SIG-M5 treated with dmso at 0.1 percent for 504 hours (cell line): ENCODE data around the gene NTM.

ENCODE experiments used
- DNase-seq: peaks from one replicate; lab custom pipeline; 2025; ENCODE audit not compliant: unreplicated experiment; lab: John Stamatoyannopoulos, UW

NTM gene

DNA sequence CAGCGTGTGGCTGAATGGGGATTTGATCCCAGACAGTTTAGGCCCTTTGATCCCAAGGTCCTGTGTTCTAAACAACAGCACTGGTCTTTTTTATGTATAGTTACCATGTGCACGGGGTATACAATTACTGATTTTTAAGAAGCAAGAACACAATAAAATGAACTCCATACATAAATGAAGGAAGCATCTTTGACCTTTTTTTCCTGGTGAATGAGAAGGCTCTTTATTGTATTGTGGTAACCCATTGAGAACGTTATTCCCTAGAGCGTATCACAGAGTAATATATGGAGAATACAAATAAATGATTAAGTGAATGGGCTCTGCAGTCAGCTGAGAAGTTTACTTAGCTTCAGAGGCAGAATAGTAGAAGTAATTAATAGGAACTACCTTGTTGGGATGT, 563.6 kb downstream of the NTM start:
- no peak for DNase-seq

DNA sequence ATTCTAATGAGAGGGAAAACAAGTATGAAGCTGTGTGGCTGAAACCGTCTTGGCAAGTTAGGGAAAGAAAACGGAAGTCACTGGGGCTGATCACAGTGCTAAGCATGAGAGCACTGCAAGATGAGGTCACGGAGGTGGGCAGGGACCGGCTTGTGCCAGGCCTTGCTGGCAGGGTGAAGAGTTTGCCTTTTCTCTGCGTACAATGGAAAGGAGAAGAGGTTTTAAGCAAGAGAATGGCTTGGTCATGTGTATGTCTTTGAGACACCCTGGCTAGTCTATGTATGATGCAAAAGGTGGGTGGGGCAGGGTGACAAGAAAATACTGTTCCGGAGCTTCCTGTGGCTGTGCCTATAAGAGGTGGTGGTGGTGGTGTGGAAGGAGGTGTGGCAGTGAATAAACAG, 567.9 kb downstream of the NTM start:
- no peak for DNase-seq

DNA sequence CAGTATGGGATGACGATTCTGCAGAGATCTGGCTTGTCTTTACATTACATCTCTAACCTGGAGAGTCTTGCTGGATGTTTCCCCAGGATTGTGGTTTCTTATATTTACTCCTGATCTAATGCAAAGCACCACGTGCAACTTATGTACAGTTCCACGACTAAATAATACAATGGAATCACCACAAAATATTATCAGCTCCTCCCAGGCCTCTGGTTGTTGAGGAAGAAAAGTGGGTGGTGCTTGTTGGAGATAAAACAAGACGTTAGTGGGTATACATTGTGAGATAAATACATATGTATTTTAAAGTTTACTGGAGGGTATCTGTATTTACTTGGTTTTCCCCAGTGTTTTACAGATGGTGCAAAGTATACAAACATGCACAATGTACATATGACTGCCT, 569.7 kb downstream of the NTM start:
- no peak for DNase-seq

DNA sequence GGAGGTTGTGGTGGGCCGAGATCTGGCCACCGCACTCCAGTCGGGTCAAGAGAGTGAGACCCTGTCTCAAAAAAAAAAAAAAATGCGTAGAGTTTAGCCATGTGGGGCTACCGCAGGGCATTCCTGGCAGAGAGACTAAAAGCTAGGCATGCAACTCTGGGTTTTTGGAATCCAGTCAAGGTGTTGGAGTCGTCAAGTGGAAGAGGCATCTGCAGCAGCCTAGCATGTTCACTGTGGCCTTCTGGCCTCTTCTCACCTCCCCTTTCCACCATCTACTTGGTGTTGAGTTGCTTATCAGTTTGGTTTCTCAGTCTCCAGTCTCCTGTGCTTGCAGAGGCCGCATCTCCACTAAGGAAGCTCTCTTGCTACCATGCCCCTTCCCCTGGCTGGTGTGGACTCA, 572.5 kb downstream of the NTM start:
- no peak for DNase-seq

DNA sequence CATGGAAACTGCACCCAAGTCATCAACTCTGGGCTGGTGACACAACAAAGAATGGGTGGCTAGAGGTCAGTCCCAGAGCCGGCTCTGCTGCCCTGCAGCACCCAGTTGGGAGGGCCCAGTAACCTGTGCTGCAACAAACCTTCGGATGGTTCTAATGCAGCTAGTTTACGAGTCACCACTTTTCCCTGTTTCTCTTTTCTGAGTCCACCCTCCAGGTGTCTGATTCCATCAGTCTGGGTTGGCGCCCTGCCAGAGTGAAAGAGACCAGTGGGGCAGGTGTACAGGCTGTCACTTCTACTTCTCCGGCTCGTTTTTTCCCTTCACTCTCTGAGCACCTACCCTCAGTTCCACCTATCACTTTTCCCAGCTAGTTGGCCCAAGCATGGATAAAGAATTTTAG, 572.9 kb downstream of the NTM start:
- no peak for DNase-seq

DNA sequence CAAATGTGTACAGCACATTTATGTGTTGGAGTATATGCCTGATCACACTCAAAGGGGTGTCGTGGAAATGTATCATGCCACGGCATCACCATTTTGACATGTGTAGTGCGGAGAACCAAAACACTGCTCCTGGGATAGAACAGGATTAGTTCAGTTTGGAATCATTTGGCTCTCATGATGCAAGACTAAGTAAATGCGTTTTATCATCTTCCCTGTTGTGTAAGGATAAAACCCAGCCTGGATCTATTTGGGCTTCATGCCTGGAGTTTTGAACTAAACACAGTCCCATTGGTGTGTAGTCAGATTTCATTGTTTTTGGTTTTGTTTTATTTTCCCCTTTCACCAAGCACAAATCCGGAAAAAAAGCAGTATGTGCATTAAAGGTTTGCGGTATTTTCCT, 574.3 kb downstream of the NTM start:
- no peak for DNase-seq

DNA sequence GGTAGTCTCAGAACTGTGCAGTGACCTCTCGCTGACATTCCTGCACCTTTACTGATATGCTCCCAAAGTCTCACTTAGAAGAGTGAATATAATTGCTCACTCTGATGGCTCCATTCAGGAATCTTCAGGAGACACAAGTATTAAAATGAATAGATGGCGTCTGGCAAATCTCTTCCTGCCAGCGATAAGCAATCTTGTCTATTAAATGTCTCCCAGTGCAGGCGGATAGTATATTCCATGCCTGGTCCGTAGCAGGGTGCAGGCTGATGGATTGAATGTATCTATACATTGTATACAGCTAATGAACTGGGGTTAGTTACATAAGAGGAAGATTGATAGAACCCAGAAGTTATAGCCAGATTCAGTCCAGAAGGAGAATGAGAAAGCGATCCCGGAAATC, 575.3 kb downstream of the NTM start:
- DNase-seq = no peak

DNA sequence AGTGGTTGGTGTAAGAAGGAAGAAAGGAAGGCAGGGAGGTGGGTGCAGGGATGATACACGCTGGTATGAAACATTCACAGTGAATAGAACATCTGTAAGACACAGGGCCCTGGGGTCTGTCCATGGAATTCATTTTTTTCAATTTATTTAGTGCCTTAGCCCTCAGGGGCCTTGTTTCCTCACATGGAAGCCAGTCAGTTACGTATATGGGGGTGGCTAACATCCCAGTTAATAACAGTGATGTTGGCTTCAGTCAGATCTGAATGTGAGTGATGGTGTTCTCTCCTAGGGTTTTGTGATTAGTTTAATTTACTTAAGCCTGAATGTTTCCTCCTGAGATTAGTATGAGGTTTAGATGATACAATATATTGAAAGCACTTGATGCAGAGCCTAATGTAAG, 577.1 kb downstream of the NTM start:
- no peak for DNase-seq

DNA sequence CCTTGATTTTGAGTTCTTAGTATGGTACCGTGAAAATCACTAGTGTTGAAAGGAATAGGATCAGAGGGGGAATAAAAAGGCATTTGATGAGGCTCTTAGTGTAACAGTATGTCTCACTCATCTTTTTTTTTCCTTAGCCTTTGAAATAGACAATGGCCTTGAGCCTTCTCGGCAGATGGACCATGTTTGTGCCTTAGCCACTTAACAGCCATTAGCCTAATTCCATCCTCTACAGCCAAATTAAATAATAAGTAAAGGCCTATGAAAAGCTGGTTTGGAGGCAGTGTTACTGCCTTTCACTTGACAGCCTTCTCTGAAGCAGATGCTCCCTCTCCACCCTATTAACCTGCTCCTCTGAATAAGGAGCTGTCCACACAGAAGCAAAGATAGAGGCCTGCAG, 580.7 kb downstream of the NTM start:
- no peak for DNase-seq

DNA sequence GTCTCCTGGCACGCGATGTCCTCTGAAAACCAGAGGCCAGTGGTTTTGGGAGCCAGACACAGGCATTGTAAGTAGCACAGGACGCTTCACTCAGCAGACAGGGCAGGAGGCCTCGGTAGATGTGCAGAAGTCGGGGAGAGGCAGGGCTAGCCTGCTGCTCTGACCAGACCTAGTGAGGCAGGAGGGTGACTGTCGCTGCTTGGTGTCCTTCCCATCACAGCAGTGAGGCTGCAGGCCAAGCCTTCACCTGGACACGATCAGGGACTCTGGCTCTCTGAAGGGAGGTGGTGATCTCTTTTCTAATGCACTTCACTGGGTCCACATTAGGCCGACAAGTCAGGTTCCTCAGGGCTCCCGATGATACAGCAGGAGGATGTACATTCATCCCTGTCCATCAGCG, 583.7 kb downstream of the NTM start:
- no peak for DNase-seq

DNA sequence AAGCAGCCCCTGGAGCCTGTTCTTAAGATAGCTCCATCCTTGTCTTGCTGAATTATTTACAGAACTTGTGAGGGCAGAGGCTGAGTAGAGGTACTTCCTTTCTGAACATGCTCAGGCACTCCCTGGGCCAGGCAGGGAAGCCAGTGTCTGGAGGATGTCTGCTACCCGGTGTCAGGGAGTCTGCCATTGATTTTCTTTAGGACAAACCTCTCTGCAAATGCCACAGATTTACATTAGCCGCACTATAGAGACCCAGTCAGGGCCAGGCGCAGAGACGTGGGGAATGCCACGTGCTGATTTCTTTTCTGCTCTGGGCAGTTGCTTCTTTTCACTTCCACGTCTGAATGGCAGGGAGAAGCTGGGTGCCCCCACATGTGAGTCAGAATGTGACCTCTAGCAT, 585.5 kb downstream of the NTM start:
- no peak for DNase-seq

DNA sequence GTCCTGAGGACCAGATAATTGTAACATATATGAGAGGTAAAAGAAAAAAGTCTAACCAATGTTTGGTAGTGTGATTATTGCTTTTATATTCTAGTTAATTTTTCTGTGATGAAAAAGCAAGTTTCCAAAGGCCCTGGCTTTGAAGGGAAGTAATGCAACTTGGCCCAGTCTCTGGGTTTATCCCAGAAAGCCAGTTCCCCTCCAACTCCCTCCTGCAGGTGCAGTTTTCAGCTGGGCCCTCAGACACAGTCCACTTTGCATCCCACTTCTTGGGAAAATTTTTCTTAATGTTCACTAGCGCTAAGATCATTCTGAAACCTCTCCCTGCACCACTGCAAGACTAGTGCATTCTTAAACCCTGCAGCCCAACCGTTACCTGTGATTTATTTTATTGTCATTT, 586.8 kb downstream of the NTM start:
- DNase-seq = no peak

DNA sequence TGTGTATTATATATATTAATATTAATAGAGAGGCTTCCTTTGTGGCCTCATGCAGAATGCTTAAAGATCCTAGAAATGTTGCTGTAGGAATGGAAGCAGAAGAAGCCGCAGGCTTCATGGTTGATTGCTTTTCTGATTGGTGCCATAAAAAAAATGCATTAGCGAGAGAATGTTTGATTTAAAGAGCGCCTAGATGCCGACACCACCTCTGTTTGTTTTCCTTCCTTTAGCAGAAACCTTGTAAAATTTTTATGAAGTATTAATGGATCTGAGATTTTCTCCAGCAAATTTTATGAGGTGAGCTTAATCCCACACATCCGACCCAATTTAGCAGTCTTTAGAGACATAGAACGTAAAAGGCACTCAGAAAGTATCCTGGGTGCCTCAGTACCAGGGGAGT, 587.5 kb downstream of the NTM start:
- DNase-seq = no peak

DNA sequence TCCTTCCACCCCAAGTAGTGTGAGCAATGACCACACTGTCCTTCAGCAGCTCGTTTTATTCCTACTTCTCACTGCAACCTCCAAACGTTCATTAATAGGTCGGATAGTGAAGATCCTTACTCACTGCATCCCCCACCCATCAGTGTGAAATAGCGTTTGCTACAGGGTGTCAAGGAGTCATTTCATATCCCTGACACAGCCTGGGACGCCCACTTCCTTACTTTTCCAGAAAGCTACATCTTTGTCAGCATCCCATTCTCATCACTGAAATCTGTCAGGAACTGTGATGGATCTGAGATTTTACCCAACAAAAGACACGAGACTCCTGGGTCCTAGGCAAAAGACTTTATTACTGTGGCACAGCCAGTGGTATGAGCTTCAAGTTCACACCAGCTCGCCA, 592.4 kb downstream of the NTM start:
- DNase-seq = no peak

DNA sequence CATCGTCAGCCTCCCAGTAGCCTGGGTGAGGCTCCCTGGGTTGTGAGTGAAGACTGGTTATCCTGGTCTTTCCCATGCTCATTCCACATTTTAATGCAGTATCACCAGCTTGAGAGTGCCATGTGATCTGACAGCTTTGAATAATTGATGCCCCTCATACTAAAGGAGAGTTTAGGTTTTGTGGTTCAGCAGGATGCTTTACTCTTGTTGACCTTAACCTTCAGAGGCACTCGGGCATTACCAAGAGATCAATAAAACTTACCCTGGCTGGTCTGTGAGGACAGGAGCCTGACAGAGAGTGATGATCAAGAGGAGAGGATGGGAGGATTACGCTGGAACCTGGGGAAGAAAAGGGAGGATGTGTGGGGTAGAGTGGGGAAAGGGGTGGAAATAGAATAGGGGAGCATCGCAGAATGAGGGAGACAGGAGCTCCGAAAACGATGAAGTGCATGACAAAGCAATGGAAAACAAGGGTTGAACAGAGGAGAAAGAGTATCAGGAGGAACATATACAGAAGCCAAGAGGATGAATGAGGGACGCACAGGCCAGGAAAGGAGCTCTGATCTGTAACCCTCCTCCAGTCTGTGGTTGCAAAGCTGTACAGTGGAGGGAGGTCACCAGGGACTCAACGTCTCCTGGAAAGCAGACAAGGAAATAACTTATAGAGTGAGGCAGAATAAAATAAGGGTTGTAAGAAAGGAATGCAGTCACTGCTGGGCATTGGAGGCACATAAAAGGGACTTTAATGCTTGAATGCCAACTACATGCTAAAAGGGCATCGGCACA, 594.5 kb downstream of the NTM start:
- DNase-seq = no peak

DNA sequence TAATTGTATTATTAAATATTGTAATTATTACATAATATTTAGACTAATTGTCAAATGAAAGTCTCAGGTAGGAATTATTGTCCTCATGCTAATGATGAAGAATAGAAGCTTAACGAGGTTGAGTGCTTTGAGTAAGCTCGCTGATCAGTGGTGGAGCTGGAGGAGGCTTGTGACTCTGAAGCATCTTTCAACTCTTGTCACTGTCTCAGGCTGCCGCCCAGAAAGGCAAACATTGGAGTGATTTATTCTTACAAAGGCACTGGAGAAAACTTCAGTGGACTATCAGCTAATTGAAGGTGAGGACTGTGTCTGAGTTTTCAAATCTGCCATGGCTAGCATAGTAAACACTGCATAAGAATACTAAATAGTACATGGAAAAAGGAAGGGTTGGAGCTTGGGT, 595.1 kb downstream of the NTM start:
- DNase-seq = no peak

DNA sequence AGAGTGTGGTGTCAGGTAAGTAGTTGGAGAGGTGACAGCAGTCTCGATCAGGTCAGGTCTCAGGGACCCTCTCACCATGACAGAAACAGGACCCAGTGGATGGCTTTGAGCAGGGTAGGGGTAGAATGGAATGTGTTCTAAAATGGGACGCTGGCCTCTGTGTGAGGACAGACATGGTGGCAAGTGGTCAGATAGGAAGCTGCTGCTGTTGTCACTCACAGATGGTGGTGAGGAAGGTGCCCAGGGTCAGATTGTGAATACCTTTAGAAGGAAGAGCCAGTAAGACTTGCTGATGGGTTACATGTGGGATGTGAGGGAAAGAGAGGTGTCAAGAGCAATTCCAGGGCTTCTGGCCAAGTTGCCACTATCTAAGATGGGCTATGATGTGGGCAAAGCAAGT, 596.3 kb downstream of the NTM start:
- DNase-seq = no peak

DNA sequence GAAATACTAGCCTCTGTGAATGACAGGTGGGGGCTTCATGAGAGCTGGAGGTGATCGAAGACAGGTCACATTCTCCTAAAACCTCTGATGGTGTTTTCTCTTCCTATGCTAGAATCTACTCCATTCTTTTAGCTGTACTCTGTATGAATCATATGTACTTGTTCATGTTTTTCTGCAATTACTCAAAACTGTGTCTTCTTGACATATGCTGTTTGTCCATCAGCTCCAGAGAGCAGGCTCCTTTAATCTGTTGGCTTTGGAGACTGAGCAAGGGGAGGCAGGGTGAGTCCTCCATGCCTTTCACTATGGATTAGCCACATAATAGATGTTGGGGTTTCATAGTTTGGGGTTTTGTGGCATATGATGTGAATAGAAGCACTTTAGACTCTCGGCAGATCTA, 598.8 kb downstream of the NTM start:
- no peak for DNase-seq

DNA sequence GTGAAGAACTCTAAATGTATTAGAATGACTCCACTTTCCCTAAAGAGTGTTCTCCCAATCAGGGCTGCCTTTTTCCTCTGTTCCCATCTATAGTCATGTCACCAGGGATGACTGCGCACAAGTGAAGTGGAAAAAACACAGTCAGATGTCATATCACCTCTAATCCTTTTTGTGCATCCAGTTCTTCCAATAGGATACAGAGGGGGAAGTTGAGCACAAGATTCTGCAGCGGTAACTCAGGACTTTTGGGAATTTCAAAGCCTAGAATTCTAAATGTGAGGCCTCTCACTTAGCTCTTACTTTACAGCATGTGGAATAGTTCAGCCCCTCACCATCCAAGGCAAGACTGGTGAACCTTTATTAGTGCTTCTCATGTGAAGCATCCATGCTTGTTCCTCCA, 602.6 kb downstream of the NTM start:
- no peak for DNase-seq

DNA sequence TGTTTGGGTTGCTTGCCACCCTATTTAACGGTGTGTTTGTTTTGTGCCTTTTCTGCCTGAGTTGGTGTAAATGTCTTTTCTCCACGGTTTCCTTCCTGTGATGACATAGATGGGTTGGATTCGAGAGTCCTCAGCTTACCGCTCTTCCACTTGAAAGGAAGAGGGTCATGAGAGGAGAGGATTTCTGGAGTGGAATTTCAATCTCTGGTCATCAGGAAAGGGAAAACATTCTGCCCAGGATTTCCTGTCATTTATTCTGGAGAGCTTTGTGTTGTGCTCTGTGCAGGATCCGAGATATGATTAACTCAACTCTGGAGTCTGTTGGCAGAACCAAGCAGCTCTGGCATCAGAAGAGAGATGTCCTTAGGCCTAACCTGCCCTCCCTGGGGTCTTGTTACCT, 605.2 kb downstream of the NTM start:
- DNase-seq = no peak

DNA sequence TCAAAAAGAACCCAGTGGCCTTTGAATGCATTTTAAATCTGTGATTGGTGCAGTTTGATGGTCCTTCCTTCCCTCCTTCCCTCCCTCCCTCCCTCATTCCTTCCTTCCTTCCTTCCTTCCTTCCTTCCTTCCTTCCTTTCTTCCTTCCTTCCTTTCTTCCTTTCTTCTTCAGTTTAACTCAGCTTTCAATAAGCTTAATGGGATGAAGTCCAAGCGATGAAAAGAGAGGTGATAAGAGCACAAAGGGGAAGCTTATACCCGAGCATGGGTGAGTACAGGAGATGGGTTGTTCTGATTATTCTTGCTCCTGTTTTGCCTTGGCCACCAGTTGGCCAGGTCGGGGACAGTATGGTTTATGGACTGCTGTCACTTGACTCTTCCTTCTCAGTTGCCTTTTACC, 605.6 kb downstream of the NTM start:
- no peak for DNase-seq

DNA sequence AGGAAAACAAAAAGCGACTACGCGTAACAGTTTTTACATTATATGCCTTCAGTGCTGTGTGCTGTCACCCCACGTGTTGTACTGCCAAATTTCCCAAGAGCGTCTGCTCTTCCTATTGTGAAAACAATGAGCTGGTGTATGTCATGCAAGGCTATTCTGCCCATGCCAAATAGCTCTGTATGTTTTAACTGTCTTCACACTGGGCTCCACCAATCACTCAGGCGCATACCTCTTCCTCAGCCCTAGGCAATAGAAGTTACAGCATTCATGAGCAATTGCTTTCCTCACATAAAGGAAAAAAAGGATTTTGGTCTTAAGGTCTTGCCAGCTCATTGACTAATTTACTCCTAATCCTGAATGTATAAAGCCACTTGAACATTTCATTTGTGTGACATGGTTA, 606.8 kb downstream of the NTM start:
- no peak for DNase-seq

DNA sequence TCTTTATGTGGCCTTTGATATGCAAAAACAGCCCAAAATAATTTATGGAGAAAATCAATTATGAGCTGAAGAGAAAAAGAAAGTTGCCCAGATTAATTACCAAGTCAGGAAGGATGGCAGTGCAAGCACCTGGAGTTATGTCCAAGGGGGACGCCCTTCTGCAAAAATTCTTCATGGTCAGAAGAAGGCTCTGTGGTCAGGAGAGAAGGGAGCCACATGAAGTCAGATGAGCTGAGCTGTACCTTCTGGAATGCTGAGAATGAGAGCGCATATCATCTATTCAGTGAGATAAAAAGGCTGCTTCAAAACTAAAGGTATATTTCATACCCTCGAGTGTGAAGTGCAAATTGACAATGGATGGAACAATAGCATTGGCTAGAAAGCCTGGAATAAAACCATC, 607.4 kb downstream of the NTM start:
- no peak for DNase-seq

DNA sequence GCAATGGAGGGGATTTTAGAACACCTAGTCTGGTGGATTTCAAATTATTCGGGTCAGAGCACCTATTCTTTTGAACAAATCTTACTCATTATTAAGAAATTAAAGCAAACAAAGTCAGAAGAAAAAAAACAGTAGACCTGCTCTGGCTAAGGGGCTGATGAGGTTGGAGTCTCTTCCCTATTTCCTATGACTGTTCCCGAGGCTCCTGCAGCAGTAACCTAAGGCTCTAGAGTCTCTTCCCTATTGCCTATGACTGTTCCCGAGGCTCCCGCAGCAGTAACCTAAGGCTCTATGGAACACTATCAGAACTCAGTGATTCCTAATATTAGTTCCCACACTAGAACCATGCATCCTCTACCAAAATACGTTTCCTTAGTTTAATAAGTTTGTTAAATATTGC, 607.9 kb downstream of the NTM start:
- DNase-seq = no peak
